AG04450 (cell line): ENCODE measurements around the gene RNF123. TPM values are rescaled to one million over a fixed set of nuclear protein-coding genes. Genes with fewer than 3 reads are reported as not detected.

ENCODE experiments used
- CTCF ChIA-PET: fragments of 300-600, 350-600 bp; formaldehyde crosslinking; extraction: SDS; loops from one replicate; lab custom pipeline; 2022; ENCODE audit warnings: antibody characterized with exemption, inconsistent platforms; lab: Charles Lee
- POLR2A ChIA-PET: fragments of 350-600 bp; formaldehyde crosslinking; extraction: SDS; loops from one replicate; lab custom pipeline; 2021; ENCODE audit warnings: antibody characterized with exemption, inconsistent platforms; lab: Yijun Ruan, JAX
- DNase-seq: peaks from one replicate; pipeline ENCODE4 v3.0.0-alpha.2; 2011; ENCODE audit warnings: low read depth, low spot score
- H3K27ac ChIP-seq: one replicate; pipeline ENCODE4 v1.5.1; 2012; ENCODE audit warnings: low read depth, low read length, control low read depth
- H3K27me3 ChIP-seq: one replicate; pipeline ENCODE4 v1.6.0; 2012; ENCODE audit warnings: low read length; ENCODE audit not compliant: control insufficient read depth, insufficient read depth
- H3K4me3 ChIP-seq: 2 replicates; pipeline ENCODE4 v1.5.1; 2011; ENCODE audit warnings: mild to moderate bottlenecking, low read depth, low read length, control low read depth
- H3K9me3 ChIP-seq: 2 replicates; pipeline ENCODE4 v1.5.1; 2012; ENCODE audit warnings: low read length; ENCODE audit not compliant: control insufficient read depth, insufficient read depth
- polyA plus RNA-seq: library from polyadenylated mRNA; depleted of rRNA; stranded (reverse); fragments of >200 nt; gene quantifications from 2 replicates; pipeline ENCODE4 v1.2.3, GENCODE V29; 2011
- TF ChIP-seq, protein P1 (sequence below): IDR thresholded peaks from 2 replicates; pipeline ENCODE4 v1.5.1; 2011; ENCODE audit warnings: low read depth, low read length, control low read depth, inconsistent platforms

Gene RNF123
- polyA plus RNA-seq, 1 experiment: 22.9 TPM

DNA sequence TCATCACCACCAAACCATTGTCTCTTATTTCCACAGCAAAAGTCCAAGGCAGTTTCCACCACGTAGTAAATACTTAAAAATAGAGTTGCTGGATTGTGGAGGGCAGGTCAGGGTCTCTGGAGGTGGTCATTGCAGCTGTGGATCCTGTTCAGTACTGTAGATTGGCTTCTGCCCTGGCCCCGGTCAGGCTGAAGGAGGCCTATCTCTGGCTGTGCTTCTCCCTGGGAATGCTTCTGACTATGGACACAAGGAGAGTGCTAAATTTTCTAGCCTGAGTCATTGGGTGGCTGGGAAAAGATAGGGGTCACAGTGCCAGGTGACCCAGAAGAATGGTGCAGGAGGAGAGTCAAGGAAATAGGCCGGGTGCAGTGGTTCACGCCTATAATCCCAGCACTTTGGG, 60.7 kb downstream of the RNF123 start:
- ChIA-PET CTCF (interaction anchor here (0.6 to 0.9 kb wide), 2 partner anchors 10 to 31 kb away, joined by 3 to 4 read pairs; no protein-coding TSS in a partner anchor), POLR2A (no interaction called here)
- H3K27ac ChIP-seq: no peak overlapping the region

DNA sequence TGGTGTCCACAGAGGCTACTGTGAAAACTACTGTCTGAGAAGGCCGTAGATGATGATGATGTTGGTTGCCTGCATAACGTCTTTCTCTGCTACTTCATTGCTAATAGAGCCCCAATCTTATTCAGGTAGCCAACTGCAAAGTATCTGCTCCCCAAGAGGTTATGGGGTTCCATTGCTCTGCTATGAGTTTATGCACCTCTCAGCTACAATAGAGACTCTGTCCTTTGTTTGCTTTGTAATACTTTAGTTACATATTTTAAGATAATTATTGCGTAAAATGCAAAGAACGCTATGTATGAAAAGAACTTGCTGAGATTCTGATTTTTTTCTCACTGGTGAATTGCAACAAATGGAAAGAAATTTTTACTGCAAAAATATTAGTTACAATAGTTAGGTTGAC, 62.1 kb downstream of the RNF123 start:
- ChIA-PET POLR2A (interaction anchor here (0.7 kb wide), 1 partner anchor 27 kb away, joined by 4 read pairs; no protein-coding TSS in a partner anchor), CTCF (no interaction called here)
- no peaks in the 10 kb centered on the region for H3K27me3 ChIP-seq
- DNase-seq: no peak
- TF ChIP-seq, protein P1, sequence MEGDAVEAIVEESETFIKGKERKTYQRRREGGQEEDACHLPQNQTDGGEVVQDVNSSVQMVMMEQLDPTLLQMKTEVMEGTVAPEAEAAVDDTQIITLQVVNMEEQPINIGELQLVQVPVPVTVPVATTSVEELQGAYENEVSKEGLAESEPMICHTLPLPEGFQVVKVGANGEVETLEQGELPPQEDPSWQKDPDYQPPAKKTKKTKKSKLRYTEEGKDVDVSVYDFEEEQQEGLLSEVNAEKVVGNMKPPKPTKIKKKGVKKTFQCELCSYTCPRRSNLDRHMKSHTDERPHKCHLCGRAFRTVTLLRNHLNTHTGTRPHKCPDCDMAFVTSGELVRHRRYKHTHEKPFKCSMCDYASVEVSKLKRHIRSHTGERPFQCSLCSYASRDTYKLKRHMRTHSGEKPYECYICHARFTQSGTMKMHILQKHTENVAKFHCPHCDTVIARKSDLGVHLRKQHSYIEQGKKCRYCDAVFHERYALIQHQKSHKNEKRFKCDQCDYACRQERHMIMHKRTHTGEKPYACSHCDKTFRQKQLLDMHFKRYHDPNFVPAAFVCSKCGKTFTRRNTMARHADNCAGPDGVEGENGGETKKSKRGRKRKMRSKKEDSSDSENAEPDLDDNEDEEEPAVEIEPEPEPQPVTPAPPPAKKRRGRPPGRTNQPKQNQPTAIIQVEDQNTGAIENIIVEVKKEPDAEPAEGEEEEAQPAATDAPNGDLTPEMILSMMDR: no peak
- H3K9me3 ChIP-seq: no peaks in the 10 kb centered on the region
- H3K27ac ChIP-seq: no peak overlapping the region
- no peak overlapping the region for H3K4me3 ChIP-seq

More for the DNA sequence above, 60.7 kb downstream of the RNF123 start:
- no peaks in the 10 kb centered on the region for H3K9me3 ChIP-seq
- no peaks in the 10 kb centered on the region for H3K27me3 ChIP-seq
- TF ChIP-seq, protein P1: no peak
- H3K4me3 ChIP-seq: no peak overlapping the region
- DNase-seq: no peak

DNA sequence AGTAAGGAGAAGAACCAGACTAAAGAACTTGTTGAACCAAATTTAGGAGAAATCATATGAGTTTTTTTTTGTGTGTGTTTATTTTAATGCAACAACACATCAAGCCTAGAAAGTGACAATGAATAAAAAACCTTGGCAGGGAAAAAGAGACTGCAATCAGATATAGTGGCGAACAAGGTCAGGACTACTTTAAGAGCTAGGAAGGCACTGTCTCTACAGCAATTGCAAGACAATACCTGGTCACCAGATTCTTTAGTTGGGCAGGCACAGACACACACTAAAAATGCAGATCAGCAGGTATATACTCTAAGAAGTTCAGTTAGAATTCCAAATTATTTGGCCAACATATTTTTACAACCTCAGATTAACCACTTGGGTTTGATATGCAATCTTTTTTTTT, 65.2 kb downstream of the RNF123 start:
- POLR2A ChIA-PET: no interaction called here
- no peak overlapping the region for H3K4me3 ChIP-seq
- TF ChIP-seq, protein P1: no peak

DNA sequence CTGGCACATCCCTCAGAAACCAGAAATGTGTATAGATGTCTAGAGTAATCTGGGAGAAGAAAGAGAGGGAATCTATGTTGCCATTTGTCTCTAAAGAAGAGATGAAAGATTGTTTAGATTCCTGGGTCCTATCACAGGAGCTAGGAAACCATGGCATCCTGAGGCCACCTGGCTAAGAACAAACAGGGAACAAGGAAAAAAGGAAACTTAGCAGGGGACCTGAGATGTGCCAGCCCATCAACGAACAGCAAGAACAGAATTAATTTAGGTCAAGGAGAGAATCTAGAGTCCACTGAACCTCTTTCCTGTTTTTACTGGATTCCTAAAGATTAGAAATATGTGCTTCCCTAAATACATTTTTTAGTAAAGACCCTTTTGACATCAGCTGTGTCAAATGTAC, 66.7 kb downstream of the RNF123 start:
- ChIA-PET POLR2A (no interaction called here), CTCF (interaction anchor here (0.6 kb wide), 1 partner anchor 83 kb away, joined by 3 read pairs; no protein-coding TSS in a partner anchor)
- no peak overlapping the region for H3K27ac ChIP-seq
- TF ChIP-seq, protein P1: no peak
- no peaks in the 10 kb centered on the region for H3K27me3 ChIP-seq
- H3K9me3 ChIP-seq: no peaks in the 10 kb centered on the region
- no peak for DNase-seq
- no peak overlapping the region for H3K4me3 ChIP-seq

More for the DNA sequence above, 65.2 kb downstream of the RNF123 start:
- Histone ChIP-seq H3K9me3 (no peaks in the 10 kb centered on the region), H3K27ac (no peak overlapping the region), H3K27me3 (no peaks in the 10 kb centered on the region)
- DNase-seq: no peak
- CTCF ChIA-PET: no interaction called here

DNA sequence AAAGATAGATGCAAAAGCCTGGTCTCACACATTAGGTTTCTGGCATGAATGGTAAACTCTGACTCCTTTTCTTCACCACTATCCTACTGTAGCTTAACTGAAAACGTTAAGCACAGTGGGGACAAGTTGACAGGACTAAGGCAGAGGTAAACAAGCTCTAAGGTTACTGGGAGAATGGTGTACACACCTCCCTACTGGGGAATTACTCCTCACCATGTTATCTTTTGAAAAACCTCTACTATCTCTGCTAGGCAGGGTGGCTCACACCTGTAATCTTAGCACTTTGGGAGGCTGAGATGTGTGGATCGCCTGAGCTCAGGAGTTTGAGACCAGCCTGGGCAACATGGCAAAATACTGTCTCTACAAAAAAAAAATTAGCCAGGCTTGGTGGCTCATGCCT, 67.8 kb downstream of the RNF123 start:
- ChIA-PET CTCF (interaction anchor here (0.8 kb wide), 1 partner anchor 82 kb away, joined by 3 read pairs; no protein-coding TSS in a partner anchor), POLR2A (no interaction called here)
- Histone ChIP-seq H3K9me3 (no peaks in the 10 kb centered on the region), H3K27me3 (no peaks in the 10 kb centered on the region), H3K27ac (no peak overlapping the region), H3K4me3 (no peak overlapping the region)
- TF ChIP-seq, protein P1: no peak
- DNase-seq: no peak
